RWPE2 (cell line): ENCODE data around the gene RHEB.

ENCODE experiments used
- ATAC-seq: fragments of 200-7000 bp; cut with Tn5 transposase; 3 replicates; pipeline ENCODE4 v1.9.1; 2021; ENCODE audit warnings: low read depth
- DNase-seq: peaks from one replicate; pipeline ENCODE4 v3.0.0-alpha.2; 2020; ENCODE audit warnings: low spot score
- H3K27ac ChIP-seq: fragments of 450-650 bp; 2 replicates; pipeline ENCODE4 v1.5.1; 2017; ENCODE audit warnings: mild to moderate bottlenecking; ENCODE audit not compliant: poor library complexity, severe bottlenecking
- H3K27me3 ChIP-seq: fragments of 250-450 bp; sonication (Bioruptor Pico); 2 replicates; pipeline ENCODE4 v1.5.1; 2021; ENCODE audit warnings: mild to moderate bottlenecking, moderate library complexity; ENCODE audit not compliant: insufficient read depth, poor library complexity, severe bottlenecking
- H3K36me3 ChIP-seq: fragments of 250-450 bp; sonication (Bioruptor Pico); 2 replicates; pipeline ENCODE4 v1.5.1; 2020; ENCODE audit warnings: low read depth, mild to moderate bottlenecking, moderate library complexity
- H3K4me1 ChIP-seq: fragments of 250-450 bp; sonication (Bioruptor Pico); 2 replicates; pipeline ENCODE4 v1.5.1; 2021; ENCODE audit warnings: mild to moderate bottlenecking, moderate library complexity; ENCODE audit not compliant: insufficient read depth, poor library complexity, severe bottlenecking
- H3K4me3 ChIP-seq: fragments of 250-450 bp; sonication (Bioruptor Pico); 2 replicates; pipeline ENCODE4 v1.5.1; 2021; ENCODE audit warnings: mild to moderate bottlenecking, moderate library complexity; ENCODE audit not compliant: severe bottlenecking
- H3K9me3 ChIP-seq: fragments of 250-450 bp; sonication (Bioruptor Pico); 2 replicates; pipeline ENCODE4 v1.5.1; 2021; ENCODE audit warnings: mild to moderate bottlenecking, moderate library complexity; ENCODE audit not compliant: severe bottlenecking
- CTCF ChIP-seq: fragments of 450-650 bp; IDR thresholded peaks from one replicate; pipeline ENCODE4 v1.5.1; 2017; ENCODE audit warnings: mild to moderate bottlenecking, moderate library complexity; ENCODE audit not compliant: poor library complexity, severe bottlenecking

RHEB gene

GRCh38 chr7:151513133-151513532 lies 6.6 kb downstream of the RHEB start:
- Histone ChIP-seq H3K36me3 (peaks cover 10% of the 10 kb centered on the region), H3K9me3 (no peaks in the 10 kb centered on the region), H3K27ac (no peak overlapping the region), H3K4me3 (no peak overlapping the region), H3K27me3 (no peaks in the 10 kb centered on the region), H3K4me1 (no peaks in the 10 kb centered on the region)
- DNase-seq: no peak
- TF ChIP-seq CTCF: no peak
- ATAC-seq: no peak

GRCh38 chr7:151512353-151512752 lies 7.3 kb downstream of the RHEB start:
- Histone ChIP-seq H3K27me3 (no peaks in the 10 kb centered on the region), H3K36me3 (peaks cover 10% of the 10 kb centered on the region), H3K4me1 (peaks cover 6% of the 10 kb centered on the region), H3K27ac (no peak overlapping the region), H3K9me3 (no peaks in the 10 kb centered on the region), H3K4me3 (no peak overlapping the region)
- TF ChIP-seq CTCF: no peak
- DNase-seq (no peak), ATAC-seq (no peak)

- Histone ChIP-seq H3K27me3 (no peaks in the 10 kb centered on the region), H3K4me3 (no peak overlapping the region), H3K9me3 (no peaks in the 10 kb centered on the region), H3K27ac (no peak overlapping the region), H3K36me3 (peaks cover 10% of the 10 kb centered on the region), H3K4me1 (peaks cover 10% of the 10 kb centered on the region)
- no peak for TF ChIP-seq CTCF
- ATAC-seq: no peak
- no peak for DNase-seq
These were observed 7.7 kb downstream of the RHEB start for GRCh38 chr7:151511946-151512345.

- Histone ChIP-seq H3K36me3 (peaks cover 10% of the 10 kb centered on the region), H3K4me3 (no peak overlapping the region), H3K27ac (no peak overlapping the region), H3K27me3 (no peaks in the 10 kb centered on the region), H3K4me1 (peaks cover 17% of the 10 kb centered on the region), H3K9me3 (no peaks in the 10 kb centered on the region)
- DNase-seq (no peak), ATAC-seq (no peak)
- no peak for TF ChIP-seq CTCF
These were observed 8.4 kb downstream of the RHEB start for GRCh38 chr7:151511270-151511669.

GRCh38 chr7:151509670-151510333 lies 9.9 kb downstream of the RHEB start:
- DNase-seq: no peak
- H3K9me3 ChIP-seq: no peaks in the 10 kb centered on the region

More at GRCh38 chr7:151509670-151510333, 9.9 kb downstream of the RHEB start:
- Histone ChIP-seq H3K4me3 (no peak overlapping the region), H3K27ac (no peak overlapping the region), H3K27me3 (no peaks in the 10 kb centered on the region), H3K36me3 (peaks cover 10% of the 10 kb centered on the region), H3K4me1 (peaks cover 32% of the 10 kb centered on the region)
- TF ChIP-seq CTCF: no peak
- ATAC-seq: no peak
